ENCODE results near the gene S100A7A. TPM values are rescaled to one million over a fixed set of nuclear protein-coding genes. Genes with fewer than 3 reads are reported as not detected.

The S100A7A gene
- total RNA-seq, 1 donor from 2014 or later: not detected

GRCh38 chr1:153384958-153385580 is 31.3 kb upstream of the S100A7A start:
- Mint-ChIP-seq H3K4me3 (ENCODE audit: unreplicated experiment) (no peak overlapping the region), H3K27ac (ENCODE audit: unreplicated experiment) (no peak overlapping the region), H3K36me3 (ENCODE audit: low read depth, unreplicated experiment) (no peaks in the 10 kb centered on the region), H3K4me1 (ENCODE audit: unreplicated experiment) (no peaks in the 10 kb centered on the region), H3K9me3 (ENCODE audit: unreplicated experiment) (no peaks in the 10 kb centered on the region), H3K27me3 (ENCODE audit: unreplicated experiment) (no peaks in the 10 kb centered on the region)
- TF ChIP-seq CTCF (IDR thresholded peaks at IDR 0.05; ENCODE audit: unreplicated experiment): no peak
- DNase-seq (ENCODE audit: low spot score): no peak

- H3K9me3 Mint-ChIP-seq (ENCODE audit: unreplicated experiment): no peaks in the 10 kb centered on the region
- H3K27ac Mint-ChIP-seq (ENCODE audit: unreplicated experiment): no peak overlapping the region
- H3K36me3 Mint-ChIP-seq (ENCODE audit: low read depth, unreplicated experiment): no peaks in the 10 kb centered on the region
- DNase-seq (ENCODE audit: low spot score): no peak
- H3K4me1 Mint-ChIP-seq (ENCODE audit: unreplicated experiment): no peaks in the 10 kb centered on the region
- no peak for TF ChIP-seq CTCF (IDR thresholded peaks at IDR 0.05; ENCODE audit: unreplicated experiment)
- no peaks in the 10 kb centered on the region for H3K27me3 Mint-ChIP-seq (ENCODE audit: unreplicated experiment)
- no peak overlapping the region for H3K4me3 Mint-ChIP-seq (ENCODE audit: unreplicated experiment)
These were observed 29.8 kb upstream of the S100A7A start for GRCh38 chr1:153386500-153386901.

GRCh38 chr1:153387001-153387400 is 29.3 kb upstream of the S100A7A start:
- no peak for DNase-seq (ENCODE audit: low spot score)
- Mint-ChIP-seq H3K36me3 (ENCODE audit: low read depth, unreplicated experiment) (no peaks in the 10 kb centered on the region), H3K27me3 (ENCODE audit: unreplicated experiment) (no peaks in the 10 kb centered on the region), H3K4me1 (ENCODE audit: unreplicated experiment) (no peaks in the 10 kb centered on the region), H3K9me3 (ENCODE audit: unreplicated experiment) (no peaks in the 10 kb centered on the region), H3K27ac (ENCODE audit: unreplicated experiment) (no peak overlapping the region), H3K4me3 (ENCODE audit: unreplicated experiment) (no peak overlapping the region)
- no peak for TF ChIP-seq CTCF (IDR thresholded peaks at IDR 0.05; ENCODE audit: unreplicated experiment)

GRCh38 chr1:153387785-153388184 is 28.5 kb upstream of the S100A7A start:
- Mint-ChIP-seq H3K9me3 (ENCODE audit: unreplicated experiment) (no peaks in the 10 kb centered on the region), H3K4me3 (ENCODE audit: unreplicated experiment) (no peak overlapping the region), H3K27ac (ENCODE audit: unreplicated experiment) (no peak overlapping the region), H3K27me3 (ENCODE audit: unreplicated experiment) (no peaks in the 10 kb centered on the region), H3K36me3 (ENCODE audit: low read depth, unreplicated experiment) (no peaks in the 10 kb centered on the region), H3K4me1 (ENCODE audit: unreplicated experiment) (no peaks in the 10 kb centered on the region)
- no peak for DNase-seq (ENCODE audit: low spot score)
- TF ChIP-seq CTCF (IDR thresholded peaks at IDR 0.05; ENCODE audit: unreplicated experiment): no peak

GRCh38 chr1:153389401-153389800 is 26.9 kb upstream of the S100A7A start:
- DNase-seq (ENCODE audit: low spot score): no peak
- Mint-ChIP-seq H3K4me3 (ENCODE audit: unreplicated experiment) (no peak overlapping the region), H3K27ac (ENCODE audit: unreplicated experiment) (no peak overlapping the region), H3K4me1 (ENCODE audit: unreplicated experiment) (no peaks in the 10 kb centered on the region), H3K27me3 (ENCODE audit: unreplicated experiment) (peaks cover under 1% of the 10 kb centered on the region), H3K9me3 (ENCODE audit: unreplicated experiment) (no peaks in the 10 kb centered on the region), H3K36me3 (ENCODE audit: low read depth, unreplicated experiment) (no peaks in the 10 kb centered on the region)
- TF ChIP-seq CTCF (IDR thresholded peaks at IDR 0.05; ENCODE audit: unreplicated experiment): no peak

All from endothelial cell (in vitro differentiated cells).